Ishikawa (cell line): ENCODE results near the gene BANP.

Experiments used
- NFIC ChIP-seq: IDR thresholded peaks from 2 replicates; pipeline ENCODE4 v1.6.1; 2012
- TCF12 ChIP-seq: IDR thresholded peaks from 2 replicates; pipeline ENCODE4 v1.6.1; 2012; ENCODE audit warnings: low read depth
- YY1 ChIP-seq: IDR thresholded peaks from 2 replicates; pipeline ENCODE4 v1.6.1; 2012; ENCODE audit warnings: low read depth
- ZBTB7A ChIP-seq: IDR thresholded peaks from 2 replicates; pipeline ENCODE4 v1.6.1; 2012; ENCODE audit warnings: low read depth
- TF ChIP-seq, protein P1 (sequence below): IDR thresholded peaks from 2 replicates; pipeline ENCODE4 v1.6.1; 2012; ENCODE audit warnings: low read depth, mild to moderate bottlenecking

DNA sequence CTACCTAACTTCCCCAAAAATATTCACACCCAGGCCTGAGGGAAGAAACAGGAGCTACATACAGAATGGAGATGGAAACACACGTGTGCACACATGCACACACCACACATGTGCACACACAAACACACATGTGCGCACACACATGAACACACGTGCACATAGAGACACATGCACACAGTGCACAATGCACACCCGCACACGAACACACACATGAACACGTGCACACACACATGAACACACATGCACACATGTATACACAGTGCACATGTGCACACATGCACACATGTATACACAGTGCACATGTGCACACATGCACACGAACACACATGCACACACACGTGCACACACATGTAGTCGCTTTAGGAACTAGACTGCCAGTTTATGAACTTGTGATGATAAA, 33.7 kb upstream of the BANP start:
- TF ChIP-seq TCF12: no peak
- TF ChIP-seq ZBTB7A: no peak
- no peak for TF ChIP-seq YY1
- TF ChIP-seq NFIC: no peak
- TF ChIP-seq, protein P1, sequence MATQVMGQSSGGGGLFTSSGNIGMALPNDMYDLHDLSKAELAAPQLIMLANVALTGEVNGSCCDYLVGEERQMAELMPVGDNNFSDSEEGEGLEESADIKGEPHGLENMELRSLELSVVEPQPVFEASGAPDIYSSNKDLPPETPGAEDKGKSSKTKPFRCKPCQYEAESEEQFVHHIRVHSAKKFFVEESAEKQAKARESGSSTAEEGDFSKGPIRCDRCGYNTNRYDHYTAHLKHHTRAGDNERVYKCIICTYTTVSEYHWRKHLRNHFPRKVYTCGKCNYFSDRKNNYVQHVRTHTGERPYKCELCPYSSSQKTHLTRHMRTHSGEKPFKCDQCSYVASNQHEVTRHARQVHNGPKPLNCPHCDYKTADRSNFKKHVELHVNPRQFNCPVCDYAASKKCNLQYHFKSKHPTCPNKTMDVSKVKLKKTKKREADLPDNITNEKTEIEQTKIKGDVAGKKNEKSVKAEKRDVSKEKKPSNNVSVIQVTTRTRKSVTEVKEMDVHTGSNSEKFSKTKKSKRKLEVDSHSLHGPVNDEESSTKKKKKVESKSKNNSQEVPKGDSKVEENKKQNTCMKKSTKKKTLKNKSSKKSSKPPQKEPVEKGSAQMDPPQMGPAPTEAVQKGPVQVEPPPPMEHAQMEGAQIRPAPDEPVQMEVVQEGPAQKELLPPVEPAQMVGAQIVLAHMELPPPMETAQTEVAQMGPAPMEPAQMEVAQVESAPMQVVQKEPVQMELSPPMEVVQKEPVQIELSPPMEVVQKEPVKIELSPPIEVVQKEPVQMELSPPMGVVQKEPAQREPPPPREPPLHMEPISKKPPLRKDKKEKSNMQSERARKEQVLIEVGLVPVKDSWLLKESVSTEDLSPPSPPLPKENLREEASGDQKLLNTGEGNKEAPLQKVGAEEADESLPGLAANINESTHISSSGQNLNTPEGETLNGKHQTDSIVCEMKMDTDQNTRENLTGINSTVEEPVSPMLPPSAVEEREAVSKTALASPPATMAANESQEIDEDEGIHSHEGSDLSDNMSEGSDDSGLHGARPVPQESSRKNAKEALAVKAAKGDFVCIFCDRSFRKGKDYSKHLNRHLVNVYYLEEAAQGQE: no peak
